Activated CD4-positive, alpha-beta T cell treated with anti-CD3 and anti-CD28 coated beads, Interleukin-10, Interleukin-2, amounts not matched to agents 100 ng/mL and 50 ng/mL, durations not matched to agents 16 hours and 8 hours (primary cell): ENCODE results near the gene SYCP2.
"Not testable (repeated sequence)": the region's sequence is repeated elsewhere in the genome, so short reads cannot be mapped to it uniquely, and the experiment has no call there.

Experiments used
- DNase-seq: peaks from one replicate; pipeline ENCODE4 v3.0.0-alpha.2; 2020

The SYCP2 gene

GRCh38 chr20:59933296-59933848 lies at the start of gene SYCP2:
Gene SYCP2 (minus strand): TSS chr20:59933637. CDS start chr20:59922413, 11,224 bp downstream.
- DNase-seq = peak; percentile 48

GRCh38 chr20:59983076-59983475 lies 49.6 kb upstream of the SYCP2 start:
- DNase-seq = no peak

GRCh38 chr20:59977086-59977485 lies 43.6 kb upstream of the SYCP2 start:
- no peak for DNase-seq

GRCh38 chr20:59976156-59976782 lies 42.8 kb upstream of the SYCP2 start:
- DNase-seq = no peak

GRCh38 chr20:59972037-59972801 lies 38.8 kb upstream of the SYCP2 start:
- no peak for DNase-seq

- DNase-seq = no peak
These were observed 38.0 kb upstream of the SYCP2 start for GRCh38 chr20:59971428-59971827.

- DNase-seq = no peak
These were observed 33.0 kb upstream of the SYCP2 start for GRCh38 chr20:59966428-59966827.

- no peak for DNase-seq
These were observed 28.7 kb upstream of the SYCP2 start for GRCh38 chr20:59962155-59962554.

GRCh38 chr20:59961423-59961822 lies 28.0 kb upstream of the SYCP2 start:
- DNase-seq = no peak

- no peak for DNase-seq
These were observed 25.2 kb upstream of the SYCP2 start for GRCh38 chr20:59958626-59959025.

GRCh38 chr20:59958123-59958522 lies 24.7 kb upstream of the SYCP2 start, which contains the start of gene CDH26:
Gene CDH26 (plus strand): TSS chr20:59958423. CDS start chr20:59958727, 304 bp downstream.
- no peak for DNase-seq

- not testable (repeated sequence) for DNase-seq
These were observed 24.1 kb upstream of the SYCP2 start for GRCh38 chr20:59957568-59957967.

GRCh38 chr20:59955131-59955796 lies 21.8 kb upstream of the SYCP2 start:
- DNase-seq = peak; percentile 20

- no peak for DNase-seq
These were observed 21.3 kb upstream of the SYCP2 start for GRCh38 chr20:59954718-59955117.

GRCh38 chr20:59949911-59950310 lies 16.5 kb upstream of the SYCP2 start:
- no peak for DNase-seq

GRCh38 chr20:59948828-59949720 lies 15.6 kb upstream of the SYCP2 start:
- DNase-seq = peak; percentile 63

- no peak for DNase-seq
These were observed 14.8 kb upstream of the SYCP2 start for GRCh38 chr20:59948212-59948611.

GRCh38 chr20:59947376-59947775 lies 13.9 kb upstream of the SYCP2 start:
- DNase-seq = no peak

- no peak for DNase-seq
These were observed 12.3 kb upstream of the SYCP2 start for GRCh38 chr20:59945731-59946130.

- no peak for DNase-seq
These were observed 11.7 kb upstream of the SYCP2 start for GRCh38 chr20:59945175-59945574.

- no peak for DNase-seq
These were observed 11.3 kb upstream of the SYCP2 start for GRCh38 chr20:59944726-59945125.

GRCh38 chr20:59942245-59942644 lies 8.8 kb upstream of the SYCP2 start:
- no peak for DNase-seq

- DNase-seq = no peak
These were observed 7.5 kb upstream of the SYCP2 start for GRCh38 chr20:59940956-59941294.
